GM06990 (cell line): Measurements from ENCODE around the gene SAP30BP.

Experiments
- DNase-seq: peaks from one replicate; pipeline ENCODE4 v3.0.0-alpha.2; 2011; ENCODE audit not compliant: insufficient read length; ENCODE audit errors: extremely low read depth
- H3K27me3 ChIP-seq: replicated peaks from 2 replicates; pipeline ENCODE4 v1.6.0; 2011; ENCODE audit warnings: low read length; ENCODE audit not compliant: control insufficient read depth, insufficient read depth
- H3K36me3 ChIP-seq: 2 replicates; pipeline ENCODE4 v1.5.1; 2011; ENCODE audit warnings: low read length; ENCODE audit not compliant: control insufficient read depth, insufficient read depth
- H3K4me3 ChIP-seq: replicated peaks from 2 replicates; pipeline ENCODE4 v1.5.1; 2011; ENCODE audit warnings: low read depth, mild to moderate bottlenecking, control low read depth, low read length
- CTCF ChIP-seq: IDR thresholded peaks from 2 replicates; pipeline ENCODE4 v1.5.1; 2011; ENCODE audit warnings: low read length, control low read depth, mild to moderate bottlenecking, inconsistent platforms; ENCODE audit not compliant: insufficient read depth, poor library complexity, severe bottlenecking

The SAP30BP gene

DNA sequence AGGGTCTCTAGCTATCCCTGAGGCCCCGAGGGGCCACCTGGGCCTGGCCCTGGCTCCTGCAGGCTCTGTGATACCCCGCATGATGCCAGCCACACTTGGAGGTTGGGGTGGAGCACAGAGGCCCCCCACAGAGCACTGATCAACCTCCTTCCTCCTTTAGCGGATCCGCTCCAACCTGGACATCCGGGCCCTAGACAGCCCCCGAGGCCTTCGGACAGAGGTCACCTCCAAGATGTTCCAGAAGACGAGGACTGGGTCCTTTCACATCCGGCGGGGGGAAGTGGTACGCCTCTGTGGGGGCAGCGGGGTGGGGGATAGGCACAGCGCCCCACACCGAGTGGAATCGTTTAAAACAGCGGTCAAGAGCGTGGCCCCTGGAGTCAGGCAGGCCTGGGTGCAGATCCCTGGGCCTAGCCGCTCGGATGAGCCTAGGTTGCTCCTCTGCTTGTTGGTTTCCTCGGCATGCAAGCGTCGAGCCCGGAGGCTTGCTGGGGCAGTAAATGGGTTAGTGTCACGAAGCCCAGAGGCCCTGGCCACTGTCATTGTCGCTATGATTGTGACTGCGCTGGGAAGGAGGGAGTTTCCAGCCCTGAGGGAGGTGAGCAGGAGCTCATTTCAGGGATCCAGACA lies 64.1 kb downstream of the SAP30BP start:
- no peak for TF ChIP-seq CTCF
- DNase-seq: no peak
- no peaks in the 10 kb centered on the region for H3K36me3 ChIP-seq
- no peaks in the 10 kb centered on the region for H3K27me3 ChIP-seq
- no peak overlapping the region for H3K4me3 ChIP-seq

- no peaks in the 10 kb centered on the region for H3K36me3 ChIP-seq
- no peaks in the 10 kb centered on the region for H3K27me3 ChIP-seq
- no peak for TF ChIP-seq CTCF
- H3K4me3 ChIP-seq: no peak overlapping the region
- DNase-seq: no peak
These were observed 64.8 kb downstream of the SAP30BP start for GRCh38 chr17:75731716-75732498.

DNA sequence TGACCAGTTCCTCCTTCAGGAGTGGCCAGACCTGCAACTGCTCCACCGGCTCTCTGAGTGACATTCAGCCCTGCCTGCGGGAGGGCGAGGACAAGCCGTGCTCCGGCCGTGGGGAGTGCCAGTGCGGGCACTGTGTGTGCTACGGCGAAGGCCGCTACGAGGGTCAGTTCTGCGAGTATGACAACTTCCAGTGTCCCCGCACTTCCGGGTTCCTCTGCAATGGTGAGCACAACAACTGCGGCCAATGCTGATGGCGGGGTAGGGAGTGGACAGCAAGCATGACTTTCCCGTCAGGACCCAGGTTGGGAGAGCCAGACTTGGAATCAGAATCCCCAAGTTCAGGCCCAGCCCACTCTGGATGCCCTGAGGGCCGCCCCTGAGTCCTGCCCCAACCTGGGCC lies 66.3 kb downstream of the SAP30BP start:
- H3K36me3 ChIP-seq: no peaks in the 10 kb centered on the region
- H3K27me3 ChIP-seq: no peaks in the 10 kb centered on the region
- H3K4me3 ChIP-seq: no peak overlapping the region
- TF ChIP-seq CTCF: no peak
- DNase-seq: no peak

- no peak overlapping the region for H3K4me3 ChIP-seq
- no peak for DNase-seq
- TF ChIP-seq CTCF: no peak
- no peaks in the 10 kb centered on the region for H3K27me3 ChIP-seq
- H3K36me3 ChIP-seq: no peaks in the 10 kb centered on the region
These were observed 67.6 kb downstream of the SAP30BP start for GRCh38 chr17:75734674-75735294.

DNA sequence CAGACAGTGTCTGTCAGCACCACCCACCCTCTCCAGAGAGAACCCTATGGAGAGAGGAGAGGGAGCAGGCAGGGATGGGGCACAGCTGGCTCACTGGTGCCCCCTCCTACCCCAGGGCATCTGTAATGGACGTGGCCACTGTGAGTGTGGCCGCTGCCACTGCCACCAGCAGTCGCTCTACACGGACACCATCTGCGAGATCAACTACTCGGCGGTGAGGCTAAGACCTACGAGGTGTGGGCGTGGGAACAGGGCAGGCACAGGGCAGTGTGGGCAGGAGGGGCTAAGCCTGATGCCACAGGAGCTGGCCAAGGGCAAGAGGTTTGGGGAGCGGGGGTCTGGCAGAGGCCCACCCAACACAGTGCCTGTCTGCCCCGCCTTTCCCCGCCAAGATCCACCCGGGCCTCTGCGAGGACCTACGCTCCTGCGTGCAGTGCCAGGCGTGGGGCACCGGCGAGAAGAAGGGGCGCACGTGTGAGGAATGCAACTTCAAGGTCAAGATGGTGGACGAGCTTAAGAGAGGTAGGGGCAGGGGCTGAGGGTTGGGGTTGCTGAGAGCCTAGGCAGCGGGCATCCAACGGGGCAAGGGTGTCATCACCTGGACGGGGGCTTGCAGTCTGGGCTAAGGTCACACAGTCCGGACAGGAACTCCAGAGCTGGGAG lies 69.2 kb downstream of the SAP30BP start:
- no peak for DNase-seq
- TF ChIP-seq CTCF: no peak
- Histone ChIP-seq H3K4me3 (no peak overlapping the region), H3K27me3 (no peaks in the 10 kb centered on the region), H3K36me3 (no peaks in the 10 kb centered on the region)
